VCaP (cell line): ENCODE measurements around the gene CORO2B.

Experiments
- H3K27ac ChIP-seq: fragments of 450-650 bp; 2 replicates; pipeline ENCODE4 v1.5.1; 2017
- CTCF ChIP-seq: fragments of 450-650 bp; conservative IDR thresholded peaks from 2 replicates; pipeline ENCODE4 v1.5.1; 2017; ENCODE audit warnings: mild to moderate bottlenecking, moderate library complexity

The CORO2B gene

GRCh38 chr15:68767833-68768232 lies 189.0 kb downstream of the CORO2B start:
- no peak for TF ChIP-seq CTCF

GRCh38 chr15:68768321-68768720 lies 189.5 kb downstream of the CORO2B start:
- H3K27ac ChIP-seq: no peak overlapping the region
- no peak for TF ChIP-seq CTCF

More at GRCh38 chr15:68767833-68768232, 189.0 kb downstream of the CORO2B start:
- H3K27ac ChIP-seq: no peak overlapping the region

DNA sequence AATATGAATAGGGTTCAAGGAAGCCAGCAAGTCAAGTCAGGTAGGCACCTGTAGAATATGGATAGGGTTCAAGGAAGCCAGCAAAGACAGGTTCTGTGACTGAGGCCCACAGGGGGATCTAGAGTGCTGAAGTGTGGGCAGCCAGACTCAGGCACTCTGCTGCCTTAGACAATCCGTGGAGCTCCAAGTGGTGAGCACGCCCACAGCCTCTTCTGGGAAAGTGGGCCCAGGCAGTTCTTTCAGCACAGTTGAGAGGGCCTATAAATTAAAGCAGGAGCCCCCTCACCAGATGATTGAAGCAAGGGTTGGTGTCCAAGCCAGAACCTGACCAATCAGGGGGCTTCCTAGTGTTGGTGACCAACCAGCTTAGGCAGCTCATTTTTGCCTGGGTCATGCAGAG lies 190.9 kb downstream of the CORO2B start:
- H3K27ac ChIP-seq: no peak overlapping the region
- TF ChIP-seq CTCF: no peak

GRCh38 chr15:68770216-68770615 lies 191.4 kb downstream of the CORO2B start:
- H3K27ac ChIP-seq: no peak overlapping the region
- TF ChIP-seq CTCF: no peak

- TF ChIP-seq CTCF: no peak
These were observed 194.2 kb downstream of the CORO2B start for GRCh38 chr15:68773036-68773435.

DNA sequence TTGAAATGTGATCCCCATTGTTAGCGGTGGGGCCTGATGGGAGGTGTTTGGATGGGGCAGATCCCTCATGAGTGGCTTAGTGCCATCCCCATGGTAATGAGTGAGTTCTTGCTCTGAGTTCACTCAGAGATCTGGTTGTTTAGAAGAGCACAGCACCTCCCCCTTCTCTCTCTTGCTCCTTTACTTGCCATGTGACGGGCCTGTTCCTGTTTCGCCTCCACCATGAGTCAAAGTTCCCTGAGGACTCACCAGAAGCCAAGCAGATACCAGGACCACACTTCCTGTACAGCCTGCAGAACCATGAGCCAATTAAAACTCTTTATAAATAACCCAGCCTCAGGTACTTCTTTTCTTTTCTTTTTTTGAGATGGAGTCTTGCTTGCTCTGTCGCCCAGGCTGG lies 195.3 kb downstream of the CORO2B start:
- no peak overlapping the region for H3K27ac ChIP-seq
- TF ChIP-seq CTCF: no peak

More at GRCh38 chr15:68773036-68773435, 194.2 kb downstream of the CORO2B start:
- H3K27ac ChIP-seq: no peak overlapping the region

DNA sequence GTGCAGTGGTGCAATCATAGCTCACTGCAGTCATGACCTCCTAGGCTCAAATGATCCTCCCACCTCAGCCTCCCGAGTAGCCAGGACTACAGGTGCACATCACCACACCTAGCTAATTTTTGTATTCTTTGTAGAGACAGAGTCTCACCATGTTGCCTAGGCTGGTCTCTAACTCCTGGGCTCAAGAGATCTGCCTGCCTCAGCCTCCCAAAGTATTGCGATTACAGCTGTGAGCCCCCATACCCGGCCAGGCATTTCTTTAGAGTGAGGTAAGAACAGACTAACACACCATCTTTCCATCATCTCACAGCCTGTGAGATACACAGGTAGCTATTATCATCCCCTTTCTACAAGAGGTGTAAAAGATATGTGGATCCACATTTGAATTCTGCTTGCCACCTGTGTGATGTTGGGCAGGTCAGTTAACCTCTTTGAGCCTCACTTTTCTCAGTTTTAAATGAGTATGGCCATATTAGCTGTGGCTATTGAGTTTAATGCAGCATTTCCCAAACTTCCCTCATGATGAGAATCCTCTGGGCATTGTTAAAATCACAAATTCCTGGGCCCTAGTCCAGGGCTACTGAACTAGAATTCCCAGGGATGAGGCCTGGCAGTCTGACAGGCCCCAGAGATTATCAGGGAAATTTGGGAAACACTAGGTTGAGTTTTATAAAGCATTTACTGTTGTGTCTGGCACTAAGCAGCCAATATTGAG lies 195.9 kb downstream of the CORO2B start:
- no peak for TF ChIP-seq CTCF
- H3K27ac ChIP-seq: no peak overlapping the region
